HG02970 (cell line): ENCODE results near the gene SOD2.
"Not testable (repeated sequence)": the region's sequence is repeated elsewhere in the genome, so short reads cannot be mapped to it uniquely, and the experiment has no call there.

Experiments
- ATAC-seq: cut with Tn5 transposase; IDR thresholded peaks from one replicate; pipeline ENCODE4 v1.9.1; 2021; ENCODE audit warnings: mild to moderate bottlenecking, moderate library complexity, moderate number of reproducible peaks; ENCODE audit not compliant: unreplicated experiment, low FRiP score

Gene SOD2

GRCh38 chr6:159716247-159717096, 23.4 kb upstream of the SOD2 start:
- ATAC-seq, result no peak

DNA sequence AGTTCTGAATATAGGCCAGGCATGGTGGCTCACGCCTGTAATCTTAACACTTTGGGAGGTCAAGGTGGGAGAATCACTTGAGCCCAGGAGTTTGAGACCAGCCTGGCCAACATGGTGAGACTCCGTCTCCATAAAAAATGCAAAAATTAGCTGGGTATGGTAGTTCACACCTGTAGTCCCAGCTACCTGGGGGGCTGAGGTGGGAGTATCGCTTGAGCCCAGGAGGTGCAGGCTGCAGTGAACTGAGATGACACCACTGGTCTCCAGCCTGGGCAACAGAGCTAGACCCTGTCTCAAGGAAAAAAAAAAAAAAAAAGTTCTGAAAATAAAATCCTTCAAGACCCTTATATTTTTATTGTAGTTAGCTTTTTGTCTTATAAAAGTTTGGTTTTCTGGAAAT, 22.6 kb upstream of the SOD2 start:
- no peak for ATAC-seq

DNA sequence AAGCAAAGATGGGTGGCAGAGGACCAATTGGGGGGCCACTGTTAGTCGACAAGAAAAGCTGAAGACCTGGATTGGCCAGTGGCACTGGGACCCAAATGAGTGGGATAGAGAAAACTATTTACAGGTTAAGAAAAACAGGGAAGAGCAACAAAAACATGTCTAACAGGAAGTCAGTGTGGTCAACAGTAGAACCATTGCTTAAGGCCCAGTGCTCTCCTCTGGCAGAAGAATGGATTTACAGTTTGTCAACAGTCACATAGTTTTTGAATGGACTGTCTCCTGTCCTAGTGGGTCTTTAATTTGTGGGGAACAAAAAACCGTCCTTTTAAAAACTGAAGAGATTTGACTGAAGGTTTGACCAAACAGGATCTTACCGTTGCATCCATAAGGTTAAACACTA, 22.1 kb upstream of the SOD2 start:
- ATAC-seq, result no peak

- no peak for ATAC-seq
These were observed 21.4 kb upstream of the SOD2 start for GRCh38 chr6:159714404-159714803.

DNA sequence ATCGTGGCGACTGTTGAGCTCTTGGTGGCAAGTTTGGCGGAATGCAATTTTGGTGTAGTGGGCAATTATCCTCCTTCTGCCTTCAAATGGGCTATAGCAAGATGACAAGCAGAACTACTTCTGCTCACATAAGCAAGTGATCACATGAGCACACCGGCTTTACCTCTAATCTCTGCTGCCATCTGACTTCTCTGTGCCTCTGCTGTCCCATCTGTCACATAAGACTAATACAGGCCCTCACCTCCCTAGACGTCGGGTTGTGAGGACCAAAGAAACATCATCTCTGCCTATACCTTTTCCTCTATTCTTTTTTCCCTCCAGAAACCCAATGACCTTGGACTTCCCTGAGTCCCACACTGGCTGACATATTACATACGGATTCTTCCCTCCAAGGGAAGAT, 20.9 kb upstream of the SOD2 start:
- ATAC-seq, result no peak

DNA sequence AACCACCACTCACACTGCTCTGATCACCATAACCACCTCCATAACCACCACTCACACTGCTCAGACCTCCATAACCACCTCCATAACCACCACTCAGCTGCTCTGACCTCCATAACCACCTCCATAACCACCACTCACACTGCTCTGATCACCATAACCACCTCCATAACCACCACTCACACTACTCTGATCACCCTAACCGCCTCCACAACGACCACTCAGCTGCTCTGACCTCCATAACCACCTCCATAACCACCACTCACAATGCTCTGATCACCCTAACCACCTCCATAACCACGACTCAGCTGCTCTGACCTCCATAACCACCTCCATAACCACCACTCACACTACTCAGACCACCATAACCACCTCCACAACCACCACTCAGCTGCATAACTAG, 19.3 kb upstream of the SOD2 start:
- not testable (repeated sequence) for ATAC-seq

DNA sequence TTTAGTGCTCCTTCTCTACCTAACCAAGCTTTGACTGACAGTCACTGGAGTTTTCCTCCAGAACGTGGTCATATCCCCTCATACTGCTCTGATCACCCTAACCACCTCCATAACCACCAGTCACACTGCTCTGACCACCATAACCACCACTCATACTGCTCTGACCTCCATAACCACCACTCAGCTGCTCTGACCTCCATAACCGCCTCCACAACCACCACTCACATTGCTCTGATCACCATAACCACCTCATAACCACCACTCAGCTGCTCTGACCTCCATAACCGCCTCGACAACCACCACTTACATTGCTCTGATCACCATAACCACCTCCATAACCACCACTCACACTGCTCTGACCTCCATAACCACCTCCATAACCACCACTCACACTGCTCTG, 17.6 kb upstream of the SOD2 start:
- not testable (repeated sequence) for ATAC-seq

DNA sequence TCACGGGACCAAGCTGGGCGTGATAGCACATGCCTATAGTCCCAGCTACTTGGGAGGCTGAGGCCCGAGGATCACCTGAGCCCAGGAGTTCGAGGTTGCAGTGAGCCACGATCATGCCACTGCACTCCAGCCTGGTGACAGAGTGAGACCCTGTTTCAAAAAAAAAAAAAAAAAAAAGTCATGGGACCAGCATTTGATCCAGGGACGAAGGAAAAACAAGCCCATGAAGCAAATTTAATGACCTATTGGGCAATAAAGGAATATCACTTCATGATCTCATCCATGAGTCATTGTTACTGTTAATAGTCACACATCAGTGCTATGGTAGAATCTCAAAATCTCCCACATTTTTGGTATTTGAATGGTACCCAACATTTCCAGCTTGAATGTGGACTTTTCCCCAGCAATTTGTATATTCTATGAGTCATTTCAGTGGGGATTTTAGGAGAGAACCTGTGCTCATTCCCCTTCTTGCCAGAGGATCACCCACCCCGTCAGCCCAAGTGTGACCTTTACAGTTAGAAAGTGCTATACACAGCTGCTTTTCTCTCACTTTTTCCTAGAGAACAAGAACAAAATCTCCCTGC, 8.5 kb upstream of the SOD2 start:
- ATAC-seq, result no peak

GRCh38 chr6:159700970-159701369, 7.9 kb upstream of the SOD2 start:
- ATAC-seq, result no peak

GRCh38 chr6:159695984-159696383, 2.9 kb upstream of the SOD2 start:
- ATAC-seq, result no peak

DNA sequence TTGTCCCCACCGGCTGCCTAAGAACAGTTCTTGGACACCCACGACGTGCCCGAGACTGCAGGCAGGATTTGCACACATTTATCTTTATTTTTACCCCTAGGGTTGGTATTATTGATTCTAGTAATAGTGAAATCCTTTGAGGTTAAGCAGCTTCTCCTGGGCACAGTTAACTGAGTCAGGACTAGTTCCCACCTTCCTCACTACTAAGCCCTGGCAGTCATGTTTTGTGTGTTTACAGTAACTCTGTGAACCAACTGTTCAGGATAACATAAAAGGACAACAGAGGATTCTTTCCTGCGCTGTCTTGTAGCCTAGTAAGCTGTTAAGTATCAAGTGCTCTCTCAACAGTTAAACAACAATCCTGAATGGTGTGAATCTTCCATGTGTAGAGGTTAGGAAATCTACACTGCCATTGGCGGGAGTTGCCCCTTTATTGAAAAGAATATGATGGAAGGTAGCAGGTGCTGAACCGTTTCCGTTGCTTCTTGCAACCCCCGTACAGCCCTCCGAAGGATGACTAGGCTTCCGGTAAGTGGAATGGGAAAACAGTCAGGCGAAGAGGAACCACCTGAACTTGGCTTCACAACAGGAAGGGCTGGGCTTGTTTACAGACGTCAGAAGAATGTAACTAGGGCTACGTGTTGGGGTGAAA, 979 bp upstream of the SOD2 start:
- no peak for ATAC-seq

GRCh38 chr6:159692303-159693127, 526 bp downstream of the SOD2 start:
- ATAC-seq, result peak; percentile 23

DNA sequence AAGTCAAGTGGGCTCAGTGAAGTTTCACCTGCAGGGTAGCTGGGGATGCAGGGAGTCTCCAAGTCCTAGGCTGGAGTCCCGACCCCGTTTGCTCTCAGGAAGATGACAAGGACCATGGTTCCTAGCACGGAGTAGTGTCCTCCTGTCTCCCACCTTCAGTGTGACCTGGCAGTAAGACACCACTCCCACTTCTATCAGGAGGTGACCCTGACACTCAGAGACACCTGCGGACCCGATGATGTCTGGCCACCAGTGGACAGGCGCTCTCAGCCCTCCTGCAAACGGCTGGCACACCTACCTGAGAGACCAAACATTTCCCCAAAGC, 1.1 kb downstream of the SOD2 start:
- ATAC-seq, result no peak

GRCh38 chr6:159691133-159691962, 1.7 kb downstream of the SOD2 start:
- ATAC-seq, result no peak

DNA sequence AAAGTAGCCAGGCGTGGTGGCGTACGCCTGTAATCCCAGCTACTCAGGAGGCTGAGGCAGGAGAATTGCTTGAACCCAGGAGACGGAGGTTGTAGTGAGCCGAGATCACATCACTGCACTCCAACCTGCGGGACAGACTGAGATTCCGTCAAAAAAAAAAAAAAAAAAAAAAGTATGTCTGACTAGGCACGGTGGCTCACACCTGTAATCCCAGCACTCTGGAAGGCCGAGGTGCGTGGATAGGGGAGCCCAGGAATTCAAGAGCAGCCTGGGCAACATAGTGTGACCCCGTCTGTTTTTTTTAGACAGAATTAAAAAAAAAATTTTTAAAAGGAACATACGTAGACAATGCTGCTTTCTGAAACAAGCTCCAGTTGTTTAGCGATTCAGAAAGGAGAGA, 2.9 kb downstream of the SOD2 start:
- not testable (repeated sequence) for ATAC-seq

GRCh38 chr6:159689001-159689400, 4.0 kb downstream of the SOD2 start:
- no peak for ATAC-seq

DNA sequence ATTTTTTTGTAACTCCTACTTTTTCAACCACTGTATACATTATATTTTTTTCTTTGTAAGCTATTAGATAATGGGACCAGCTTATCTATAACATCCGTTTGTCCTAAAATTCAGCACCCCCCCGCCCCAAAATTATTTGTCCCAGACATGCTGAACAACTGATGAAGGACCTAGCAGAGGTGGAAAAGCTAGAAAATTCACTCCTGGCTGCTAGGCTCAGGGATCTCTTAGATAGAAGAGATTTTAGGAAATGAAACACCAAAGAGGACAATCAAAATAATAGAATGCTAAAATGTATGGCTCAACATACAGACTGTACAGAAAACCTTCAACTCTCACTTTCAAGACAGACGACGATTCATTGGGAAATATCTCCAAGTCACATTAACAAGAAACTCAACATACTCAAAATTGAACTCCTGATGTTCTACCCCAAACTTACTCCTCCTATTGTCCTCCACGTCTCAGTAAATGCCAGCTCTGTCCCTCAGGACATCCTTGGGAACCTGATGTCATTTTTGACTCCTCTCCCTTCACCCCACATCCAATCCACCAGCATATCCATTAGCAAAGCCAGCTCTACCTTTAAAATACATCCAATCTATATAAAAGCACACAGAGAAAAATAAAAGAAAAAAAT, 4.7 kb downstream of the SOD2 start:
- no peak for ATAC-seq

GRCh38 chr6:159687341-159687740, 5.7 kb downstream of the SOD2 start:
- ATAC-seq, result no peak

DNA sequence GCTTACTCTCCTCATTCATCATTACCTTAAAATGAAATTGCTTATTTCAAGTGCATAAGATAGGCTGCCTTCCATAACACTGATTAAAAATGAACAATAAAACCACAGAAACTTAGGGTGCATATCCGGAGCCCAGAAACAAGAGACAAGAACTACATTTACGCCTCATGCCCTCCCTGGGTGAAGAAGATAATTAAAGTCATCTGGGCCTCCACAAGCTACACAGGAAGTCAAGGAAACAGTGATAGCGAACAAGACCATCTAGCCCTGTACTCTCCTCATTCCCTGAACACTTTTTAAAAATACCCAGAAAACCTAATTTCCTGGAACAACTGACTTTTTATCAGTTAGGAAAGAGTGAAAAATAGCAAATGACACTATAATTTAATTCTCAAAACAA, 6.3 kb downstream of the SOD2 start:
- ATAC-seq, result no peak

DNA sequence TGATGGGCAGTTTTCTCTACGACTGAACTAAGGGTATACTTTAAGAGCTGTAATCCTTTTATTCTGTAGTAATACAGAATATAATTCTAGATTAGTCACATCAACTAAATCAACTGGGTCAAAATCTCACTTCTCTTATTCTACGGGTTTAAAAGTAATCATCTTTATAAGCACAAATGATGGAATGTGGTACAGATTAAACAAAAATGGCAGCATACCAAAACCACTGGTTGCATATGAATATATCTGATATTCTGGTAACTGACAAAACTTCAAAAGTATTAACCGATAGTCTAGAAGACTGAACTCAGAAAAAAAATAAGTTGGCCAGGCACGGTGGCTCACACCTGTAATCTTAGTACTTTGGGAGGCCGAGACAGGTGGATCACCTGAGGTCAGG, 7.0 kb downstream of the SOD2 start:
- no peak for ATAC-seq
